Stimulated activated CD8-positive, alpha-beta memory T cell treated with anti-CD3 and anti-CD28 coated beads, Interleukin-4, amount 100 ng/mL, for 24 hours (primary cell): ENCODE measurements around the gene CACNA1C.
"Not testable (repeated sequence)": the region's sequence is repeated elsewhere in the genome, so short reads cannot be mapped to it uniquely, and the experiment has no call there.

ENCODE experiments used
- DNase-seq: peaks from one replicate; pipeline ENCODE4 v3.0.0-alpha.2; 2020; ENCODE audit warnings: low read depth

The CACNA1C gene

GRCh38 chr12:2691345-2692071 lies 638.7 kb downstream of the CACNA1C start:
- peak; percentile 23 for DNase-seq

DNA sequence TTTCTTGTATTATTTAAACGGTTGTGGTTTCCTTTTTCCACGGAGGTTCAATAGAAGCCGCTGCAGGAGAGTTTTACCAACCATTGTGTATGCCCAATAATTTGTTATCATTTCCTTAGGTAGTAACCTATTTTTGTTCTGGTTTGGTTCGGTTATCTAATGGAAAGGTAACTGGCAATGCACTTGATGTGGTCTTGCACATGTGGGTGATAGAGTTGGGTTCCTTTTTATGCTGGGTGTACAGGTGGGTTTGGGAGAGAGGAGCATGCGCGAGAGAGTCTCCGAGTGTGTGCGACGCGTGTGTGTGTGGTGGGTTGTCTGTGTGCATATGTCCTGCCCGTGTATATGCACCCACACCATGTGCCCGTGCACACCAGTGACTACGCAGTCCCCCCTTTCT lies 639.3 kb downstream of the CACNA1C start:
- no peak for DNase-seq

- DNase-seq = no peak
Measured at GRCh38 chr12:2693244-2693860, 640.6 kb downstream of the CACNA1C start.

GRCh38 chr12:2693980-2694610 lies 641.3 kb downstream of the CACNA1C start:
- DNase-seq = no peak

DNA sequence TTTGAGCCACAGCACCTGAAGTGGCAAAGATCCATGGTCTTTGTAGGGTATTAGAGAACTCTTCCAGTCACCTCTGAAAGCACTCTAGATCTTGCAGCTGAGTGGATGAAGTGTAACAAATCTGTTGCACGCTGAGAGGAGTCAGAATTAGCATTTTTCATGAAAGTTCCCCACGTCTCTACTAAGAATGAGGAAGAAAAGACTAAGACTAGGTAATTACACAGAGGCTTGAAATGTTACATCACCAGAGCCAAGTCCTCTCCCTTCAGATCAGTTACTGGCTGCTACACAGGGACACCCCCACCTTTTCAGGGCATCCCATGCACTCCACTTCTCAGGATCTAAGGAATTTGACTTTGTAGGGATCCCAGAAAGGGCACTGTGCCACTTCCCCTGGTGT lies 643.3 kb downstream of the CACNA1C start:
- no peak for DNase-seq

DNA sequence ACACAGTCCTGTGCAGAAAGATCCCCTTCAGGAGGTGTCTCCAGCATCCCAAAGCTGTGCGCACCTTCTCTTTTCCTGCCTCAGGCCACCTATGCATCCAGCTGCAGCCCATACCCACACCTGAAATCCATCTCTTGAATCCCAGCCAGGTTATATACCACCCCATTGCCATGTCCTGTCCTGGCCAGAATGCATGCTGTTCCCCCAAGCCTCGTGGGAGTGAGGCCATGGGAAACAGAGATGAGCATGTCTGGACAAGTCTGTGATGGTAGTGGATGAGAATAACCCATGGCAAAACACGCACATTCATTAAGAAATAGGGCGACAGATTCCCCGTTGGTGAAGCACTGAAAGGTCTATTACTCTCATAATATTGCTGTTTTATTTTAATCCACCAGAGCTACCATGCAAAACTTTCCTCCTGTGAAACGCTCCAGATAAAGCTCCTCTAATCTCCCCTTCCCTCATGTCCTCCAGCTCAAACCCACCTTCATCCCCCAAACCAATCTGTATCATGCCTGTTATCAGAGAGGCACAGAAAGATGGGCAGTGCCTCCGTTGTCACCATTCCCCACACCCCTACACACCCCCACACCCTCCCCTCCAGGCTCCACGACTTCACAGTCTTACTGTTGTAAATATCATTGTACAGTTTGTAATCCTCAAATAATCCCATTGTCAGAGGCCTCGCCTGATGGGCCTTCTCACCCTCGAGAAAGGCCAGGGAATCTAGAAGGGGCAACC lies 644.4 kb downstream of the CACNA1C start:
- DNase-seq = no peak

- DNase-seq = no peak
Measured at GRCh38 chr12:2698566-2698965, 645.8 kb downstream of the CACNA1C start.

- no peak for DNase-seq
Measured at GRCh38 chr12:2710701-2711100, 657.9 kb downstream of the CACNA1C start.

- no peak for DNase-seq
Measured at GRCh38 chr12:2719392-2719791, 666.6 kb downstream of the CACNA1C start.

- no peak for DNase-seq
Measured at GRCh38 chr12:2722806-2723205, 670.0 kb downstream of the CACNA1C start.

- no peak for DNase-seq
Measured at GRCh38 chr12:2732290-2732689, 679.5 kb downstream of the CACNA1C start.

DNA sequence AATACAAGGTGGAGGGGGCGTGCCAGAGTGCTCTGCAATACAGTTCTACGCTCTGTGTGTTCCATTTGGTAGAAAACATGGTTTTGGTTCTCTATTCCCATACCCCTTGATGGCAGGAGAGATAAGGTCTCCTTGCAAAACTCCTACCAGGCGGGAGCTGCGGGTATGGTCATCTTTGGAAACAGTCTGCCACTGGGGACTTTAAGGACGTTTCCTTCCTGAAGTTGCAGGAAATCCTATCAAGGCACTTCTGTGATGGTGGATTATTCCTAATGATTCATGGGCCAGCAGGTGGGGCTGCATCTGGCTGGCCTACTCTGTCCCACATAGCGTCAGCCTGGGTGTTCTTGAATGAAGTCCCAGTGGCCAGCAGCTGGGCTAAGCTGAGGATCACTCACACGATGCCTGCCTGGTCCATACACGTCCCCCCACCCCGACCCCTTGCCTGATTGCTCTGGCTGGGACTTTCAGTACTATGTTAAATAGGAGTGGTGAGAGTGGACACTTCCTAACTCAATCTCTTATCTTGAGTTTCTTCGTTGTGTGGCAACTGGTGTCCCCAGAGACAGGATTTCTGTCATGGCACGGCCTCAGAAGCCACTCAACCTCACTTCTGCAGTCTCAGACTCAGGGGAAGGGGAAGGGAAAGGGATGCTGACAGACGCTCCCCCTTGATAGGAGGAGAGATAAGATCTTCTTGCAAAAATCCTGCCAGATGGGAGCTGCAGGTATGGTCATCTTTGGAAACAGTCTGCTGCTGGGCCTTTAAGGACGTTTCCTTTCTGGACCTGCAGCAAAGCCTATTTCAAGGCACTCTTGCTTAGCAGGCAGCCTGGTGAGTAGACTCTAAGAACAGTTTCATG lies 680.9 kb downstream of the CACNA1C start:
- DNase-seq = no peak

DNA sequence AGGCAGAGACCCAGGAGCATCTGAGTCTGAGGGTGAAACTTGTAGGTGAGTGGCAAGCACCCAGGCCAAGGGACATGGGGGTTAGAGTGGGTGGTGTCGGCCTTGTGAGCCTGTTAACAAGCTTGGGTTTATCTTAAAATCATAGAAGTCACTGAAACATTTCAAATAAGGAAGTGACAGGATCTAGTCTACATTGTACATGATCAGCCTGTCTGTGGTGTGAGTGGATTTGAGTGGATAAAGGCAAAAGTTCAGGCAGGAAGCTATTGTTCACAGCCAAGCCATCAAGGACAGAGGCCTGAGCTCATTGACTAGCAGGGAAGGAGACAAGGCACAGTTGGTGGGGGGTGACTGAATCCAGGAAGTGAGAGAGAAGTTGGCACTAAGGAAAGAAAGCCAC lies 682.6 kb downstream of the CACNA1C start:
- no peak for DNase-seq

- no peak for DNase-seq
Measured at GRCh38 chr12:2737656-2738241, 685.0 kb downstream of the CACNA1C start.

GRCh38 chr12:2739069-2739468 lies 686.3 kb downstream of the CACNA1C start:
- DNase-seq = no peak

DNA sequence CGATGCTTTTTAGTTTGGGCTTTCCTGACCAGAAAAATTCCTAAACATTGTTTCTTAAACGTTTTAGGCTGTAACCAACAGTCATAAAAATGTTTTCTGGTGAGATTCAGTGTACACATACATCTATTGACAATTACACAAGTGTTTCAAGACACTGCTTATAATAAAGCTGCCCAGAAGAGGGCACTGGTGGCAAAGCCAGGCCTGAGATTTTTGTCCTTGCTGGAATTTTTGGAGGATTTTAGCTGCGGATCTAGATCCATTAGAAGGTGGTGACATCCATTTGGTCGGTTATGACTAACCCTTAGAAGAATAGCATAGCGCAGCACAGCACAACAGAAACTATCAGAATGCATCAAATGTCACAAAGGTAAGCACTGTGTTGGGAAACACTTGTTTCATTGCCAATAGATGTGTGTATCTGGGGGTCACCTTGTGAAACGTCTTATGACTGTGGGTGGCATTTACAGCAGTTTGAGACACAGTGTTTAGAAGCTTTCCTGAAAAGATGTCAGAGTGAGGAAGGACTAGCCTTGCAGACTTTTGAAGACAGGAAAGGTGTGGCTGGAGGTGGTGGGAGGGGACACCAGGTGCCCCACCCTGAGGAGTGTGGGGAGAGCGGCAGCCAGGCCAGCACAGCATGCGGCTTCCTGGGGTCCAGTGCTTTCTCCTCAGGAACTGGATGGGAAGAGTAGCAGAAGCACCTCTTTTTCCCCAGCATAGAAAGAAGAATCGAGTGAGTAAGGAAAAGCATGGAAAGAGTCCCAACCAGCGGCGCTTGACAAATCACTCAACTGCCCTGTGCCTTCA lies 687.2 kb downstream of the CACNA1C start:
- DNase-seq = no peak

DNA sequence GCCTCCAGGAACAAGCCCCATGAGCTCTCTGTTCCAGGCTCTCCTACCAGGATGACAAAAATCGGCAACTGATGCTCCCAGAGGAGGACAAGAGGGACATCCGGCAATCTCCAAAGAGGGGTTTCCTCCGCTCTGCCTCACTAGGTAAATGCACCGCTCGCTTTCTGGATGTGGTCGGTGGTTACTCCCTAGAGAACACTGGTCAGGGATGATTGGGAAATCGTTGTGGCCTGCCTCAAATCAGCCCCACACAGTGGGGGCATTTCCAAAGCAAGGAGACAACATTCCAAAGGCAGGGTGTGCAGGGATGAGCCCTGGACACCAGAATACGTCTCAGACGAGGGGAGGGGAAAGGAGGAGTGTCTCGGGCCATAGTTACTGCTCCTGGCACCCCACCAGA lies 689.2 kb downstream of the CACNA1C start:
- DNase-seq = not testable (repeated sequence)

GRCh38 chr12:2743478-2743877 lies 690.7 kb downstream of the CACNA1C start:
- no peak for DNase-seq

GRCh38 chr12:2745655-2746054 lies 692.9 kb downstream of the CACNA1C start:
- DNase-seq = no peak
